ENCODE data around the gene PTOV1. TPM values are rescaled to one million over a fixed set of nuclear protein-coding genes. Genes with fewer than 3 reads are reported as not detected.

PTOV1 gene
- total and polyA plus RNA-seq, 2 of the 13 experiments (the other 11 are each of a cell fraction or from before 2014, with no cell fraction given), result 63.5 to 68.5 TPM

DNA sequence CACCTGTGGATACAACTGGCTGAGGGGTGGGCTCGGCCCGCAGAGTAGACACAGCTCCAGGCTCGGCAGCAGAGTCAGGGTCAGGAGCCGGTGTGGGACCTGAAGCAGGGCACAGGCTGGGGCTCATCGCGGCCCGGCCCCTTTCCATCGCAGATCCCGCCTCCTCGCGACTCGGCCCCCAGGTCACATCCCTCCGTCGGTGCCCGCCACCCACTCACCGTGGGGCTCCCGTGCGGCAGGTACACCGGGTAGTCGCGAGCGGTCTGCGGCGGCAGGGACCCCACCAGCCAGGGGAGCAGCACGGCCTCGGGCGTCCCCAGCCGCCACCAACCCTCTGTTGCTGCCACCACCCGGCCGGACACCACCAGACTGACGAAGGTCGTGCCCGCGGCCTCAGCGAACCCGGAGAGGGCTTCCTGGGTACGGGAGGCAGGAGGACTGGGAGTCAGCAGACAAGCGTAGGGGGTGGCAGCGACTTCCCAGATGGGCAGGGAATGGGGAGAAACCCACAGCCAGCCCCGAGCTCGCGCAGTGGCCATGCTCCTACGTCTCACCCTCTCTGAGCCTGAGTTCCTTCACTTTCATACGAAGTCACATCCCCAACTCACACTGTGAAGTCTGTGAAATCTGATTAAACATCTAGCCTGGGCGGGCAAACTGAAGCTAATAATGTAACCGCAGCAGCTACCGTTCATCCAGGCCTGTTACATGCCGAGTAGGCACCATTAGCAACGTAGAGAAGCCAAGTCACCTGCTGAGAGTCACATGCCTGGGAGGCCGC, 41.6 kb upstream of the PTOV1 start (continued):
- TF ChIP-seq, protein P1, sequence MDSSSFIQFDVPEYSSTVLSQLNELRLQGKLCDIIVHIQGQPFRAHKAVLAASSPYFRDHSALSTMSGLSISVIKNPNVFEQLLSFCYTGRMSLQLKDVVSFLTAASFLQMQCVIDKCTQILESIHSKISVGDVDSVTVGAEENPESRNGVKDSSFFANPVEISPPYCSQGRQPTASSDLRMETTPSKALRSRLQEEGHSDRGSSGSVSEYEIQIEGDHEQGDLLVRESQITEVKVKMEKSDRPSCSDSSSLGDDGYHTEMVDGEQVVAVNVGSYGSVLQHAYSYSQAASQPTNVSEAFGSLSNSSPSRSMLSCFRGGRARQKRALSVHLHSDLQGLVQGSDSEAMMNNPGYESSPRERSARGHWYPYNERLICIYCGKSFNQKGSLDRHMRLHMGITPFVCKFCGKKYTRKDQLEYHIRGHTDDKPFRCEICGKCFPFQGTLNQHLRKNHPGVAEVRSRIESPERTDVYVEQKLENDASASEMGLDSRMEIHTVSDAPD (CRISPR knock-in tag; IDR thresholded peaks at IDR 0.05), result 0 out of 2 replicates have a peak, but pooled peaks have one; percentile 20
- TF ChIP-seq ZNF781 (CRISPR knock-in tag; IDR thresholded peaks at IDR 0.05; ENCODE audit: borderline replicate concordance, not compliant biosample characterization) (peak; percentile 2), THYN1 (CRISPR knock-in tag; IDR thresholded peaks at IDR 0.05; ENCODE audit: borderline replicate concordance, low read depth) (no peak), KLF16 (CRISPR knock-in tag; IDR thresholded peaks at IDR 0.05) (peak in 1 of 2 experiments; percentile 35; a peak in 1 of 4 replicates), KDM5A (IDR thresholded peaks at IDR 0.05; ENCODE audit: borderline replicate concordance, low read length) (no peak), ZNF562 (CRISPR knock-in tag; IDR thresholded peaks at IDR 0.05; ENCODE audit: borderline replicate concordance) (no peak), ASH2L (IDR thresholded peaks at IDR 0.05; ENCODE audit: insufficient read length, low read depth, low read length) (peak; percentile 19), GATAD1 (CRISPR knock-in tag; IDR thresholded peaks at IDR 0.05) (peak; percentile 30; the same call in 1 of the 2 replicates), LCORL (IDR thresholded peaks at IDR 0.05) (no peak), LCORL (CRISPR knock-in tag; IDR thresholded peaks at IDR 0.05) (peak; percentile 79; the same call in 1 of the 2 replicates), KAT7 (CRISPR knock-in tag; IDR thresholded peaks at IDR 0.05; ENCODE audit: borderline replicate concordance) (0 out of 2 replicates have a peak, but pooled peaks have one; percentile 51), RAD51 (IDR thresholded peaks at IDR 0.05; ENCODE audit: borderline replicate concordance) (0 out of 2 replicates have a peak, but pooled peaks have one; percentile 12), ZNF317 (CRISPR knock-in tag; IDR thresholded peaks at IDR 0.05) (no peak), RAD21 (CRISPR knock-in tag; IDR thresholded peaks at IDR 0.05) (peak; percentile 50)
- TF ChIP-seq, protein P2, sequence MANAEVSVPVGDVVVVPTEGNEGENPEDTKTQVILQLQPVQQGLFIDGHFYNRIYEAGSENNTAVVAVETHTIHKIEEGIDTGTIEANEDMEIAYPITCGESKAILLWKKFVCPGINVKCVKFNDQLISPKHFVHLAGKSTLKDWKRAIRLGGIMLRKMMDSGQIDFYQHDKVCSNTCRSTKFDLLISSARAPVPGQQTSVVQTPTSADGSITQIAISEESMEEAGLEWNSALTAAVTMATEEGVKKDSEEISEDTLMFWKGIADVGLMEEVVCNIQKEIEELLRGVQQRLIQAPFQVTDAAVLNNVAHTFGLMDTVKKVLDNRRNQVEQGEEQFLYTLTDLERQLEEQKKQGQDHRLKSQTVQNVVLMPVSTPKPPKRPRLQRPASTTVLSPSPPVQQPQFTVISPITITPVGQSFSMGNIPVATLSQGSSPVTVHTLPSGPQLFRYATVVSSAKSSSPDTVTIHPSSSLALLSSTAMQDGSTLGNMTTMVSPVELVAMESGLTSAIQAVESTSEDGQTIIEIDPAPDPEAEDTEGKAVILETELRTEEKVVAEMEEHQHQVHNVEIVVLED (CRISPR knock-in tag; IDR thresholded peaks at IDR 0.05; ENCODE audit: borderline replicate concordance), result no peak; the same call in 1 of the 2 replicates
- TF ChIP-seq, protein P3, sequence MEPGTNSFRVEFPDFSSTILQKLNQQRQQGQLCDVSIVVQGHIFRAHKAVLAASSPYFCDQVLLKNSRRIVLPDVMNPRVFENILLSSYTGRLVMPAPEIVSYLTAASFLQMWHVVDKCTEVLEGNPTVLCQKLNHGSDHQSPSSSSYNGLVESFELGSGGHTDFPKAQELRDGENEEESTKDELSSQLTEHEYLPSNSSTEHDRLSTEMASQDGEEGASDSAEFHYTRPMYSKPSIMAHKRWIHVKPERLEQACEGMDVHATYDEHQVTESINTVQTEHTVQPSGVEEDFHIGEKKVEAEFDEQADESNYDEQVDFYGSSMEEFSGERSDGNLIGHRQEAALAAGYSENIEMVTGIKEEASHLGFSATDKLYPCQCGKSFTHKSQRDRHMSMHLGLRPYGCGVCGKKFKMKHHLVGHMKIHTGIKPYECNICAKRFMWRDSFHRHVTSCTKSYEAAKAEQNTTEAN (CRISPR knock-in tag; conservative IDR thresholded peaks at IDR 0.05), result no peak
- TF ChIP-seq, protein P4, sequence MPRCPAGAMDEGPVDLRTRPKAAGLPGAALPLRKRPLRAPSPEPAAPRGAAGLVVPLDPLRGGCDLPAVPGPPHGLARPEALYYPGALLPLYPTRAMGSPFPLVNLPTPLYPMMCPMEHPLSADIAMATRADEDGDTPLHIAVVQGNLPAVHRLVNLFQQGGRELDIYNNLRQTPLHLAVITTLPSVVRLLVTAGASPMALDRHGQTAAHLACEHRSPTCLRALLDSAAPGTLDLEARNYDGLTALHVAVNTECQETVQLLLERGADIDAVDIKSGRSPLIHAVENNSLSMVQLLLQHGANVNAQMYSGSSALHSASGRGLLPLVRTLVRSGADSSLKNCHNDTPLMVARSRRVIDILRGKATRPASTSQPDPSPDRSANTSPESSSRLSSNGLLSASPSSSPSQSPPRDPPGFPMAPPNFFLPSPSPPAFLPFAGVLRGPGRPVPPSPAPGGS (CRISPR knock-in tag; IDR thresholded peaks at IDR 0.05), result peak; percentile 61; the same call in 1 of the 2 replicates
- TF ChIP-seq, protein P5, sequence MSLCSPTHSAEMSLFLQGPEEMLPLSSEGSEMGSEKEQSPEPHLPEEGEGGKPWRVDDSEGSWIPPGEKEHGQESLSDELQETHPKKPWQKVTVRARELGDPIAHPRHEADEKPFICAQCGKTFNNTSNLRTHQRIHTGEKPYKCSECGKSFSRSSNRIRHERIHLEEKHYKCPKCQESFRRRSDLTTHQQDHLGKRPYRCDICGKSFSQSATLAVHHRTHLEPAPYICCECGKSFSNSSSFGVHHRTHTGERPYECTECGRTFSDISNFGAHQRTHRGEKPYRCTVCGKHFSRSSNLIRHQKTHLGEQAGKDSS (CRISPR knock-in tag; IDR thresholded peaks at IDR 0.05; ENCODE audit: borderline replicate concordance, low read depth), result peak; percentile 50; the same call in 1 of the 2 replicates
- TF ChIP-seq, protein P6, sequence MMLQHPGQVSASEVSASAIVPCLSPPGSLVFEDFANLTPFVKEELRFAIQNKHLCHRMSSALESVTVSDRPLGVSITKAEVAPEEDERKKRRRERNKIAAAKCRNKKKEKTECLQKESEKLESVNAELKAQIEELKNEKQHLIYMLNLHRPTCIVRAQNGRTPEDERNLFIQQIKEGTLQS (CRISPR knock-in tag; IDR thresholded peaks at IDR 0.05), result no peak

All from HepG2 (cell line).